Neural progenitor cell (in vitro differentiated cells): ENCODE results near the gene MAP2K5.

ENCODE experiments used
- CTCF ChIP-seq: fragments of 200-600 bp; sonication (generic); IDR thresholded peaks from 2 replicates; pipeline ENCODE4 v1.5.1; 2017; ENCODE audit warnings: antibody characterized with exemption, mild to moderate bottlenecking
- EZH2 ChIP-seq: fragments of 200-600 bp; sonication (generic); IDR thresholded peaks from 2 replicates; pipeline ENCODE4 v1.6.1; 2017; ENCODE audit warnings: antibody characterized with exemption, mild to moderate bottlenecking, moderate library complexity

GRCh38 chr15:67660874-67661606, 118.5 kb downstream of the MAP2K5 start:
- TF ChIP-seq CTCF (no peak), EZH2 (no peak)
